GM18861 (cell line): ENCODE data around the gene SLC1A4.
A peak's percentile ranks its signal among the peaks of the same experiment; 100 is the strongest.

Experiments used
- ATAC-seq: cut with Tn5 transposase; IDR thresholded peaks from one replicate; pipeline ENCODE4 v1.9.1; 2021; ENCODE audit not compliant: unreplicated experiment

SLC1A4 gene

DNA sequence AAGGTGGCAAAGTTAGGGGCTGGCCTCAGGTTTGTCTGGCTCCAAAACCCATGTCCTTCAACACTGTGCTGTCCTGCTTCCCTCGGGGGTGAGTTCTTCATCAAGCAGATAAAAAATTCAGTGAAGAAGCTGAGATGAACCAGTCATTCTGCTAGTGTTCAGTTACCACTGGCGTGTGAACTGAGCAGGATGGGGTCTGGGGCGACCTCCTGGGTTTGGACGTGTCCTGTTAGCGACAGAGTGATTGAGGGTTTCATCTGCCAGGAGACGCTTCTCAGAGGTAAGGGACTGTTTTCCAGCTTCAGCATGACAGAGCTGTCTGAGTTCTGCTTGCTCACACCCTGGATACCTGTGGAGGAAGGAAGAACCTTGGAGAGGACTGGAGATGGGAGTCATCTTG, 81.7 kb downstream of the SLC1A4 start:
- no peak for ATAC-seq

- ATAC-seq: no peak
These were observed 82.4 kb downstream of the SLC1A4 start for GRCh38 chr2:65071499-65072180.

- peak; percentile 69 for ATAC-seq
These were observed 83.2 kb downstream of the SLC1A4 start for GRCh38 chr2:65072181-65072970.
